SH-SY5Y (cell line): Measurements from ENCODE around the gene CFAP299.

Experiments
- GATA2 ChIP-seq: IDR thresholded peaks from 2 replicates; pipeline ENCODE4 v1.6.1; 2011; ENCODE audit warnings: mild to moderate bottlenecking, low read depth, low read length
- GATA3 ChIP-seq: IDR thresholded peaks from 2 replicates; pipeline ENCODE4 v1.6.1; 2011; ENCODE audit warnings: low read depth, mild to moderate bottlenecking, low read length, moderate library complexity

DNA sequence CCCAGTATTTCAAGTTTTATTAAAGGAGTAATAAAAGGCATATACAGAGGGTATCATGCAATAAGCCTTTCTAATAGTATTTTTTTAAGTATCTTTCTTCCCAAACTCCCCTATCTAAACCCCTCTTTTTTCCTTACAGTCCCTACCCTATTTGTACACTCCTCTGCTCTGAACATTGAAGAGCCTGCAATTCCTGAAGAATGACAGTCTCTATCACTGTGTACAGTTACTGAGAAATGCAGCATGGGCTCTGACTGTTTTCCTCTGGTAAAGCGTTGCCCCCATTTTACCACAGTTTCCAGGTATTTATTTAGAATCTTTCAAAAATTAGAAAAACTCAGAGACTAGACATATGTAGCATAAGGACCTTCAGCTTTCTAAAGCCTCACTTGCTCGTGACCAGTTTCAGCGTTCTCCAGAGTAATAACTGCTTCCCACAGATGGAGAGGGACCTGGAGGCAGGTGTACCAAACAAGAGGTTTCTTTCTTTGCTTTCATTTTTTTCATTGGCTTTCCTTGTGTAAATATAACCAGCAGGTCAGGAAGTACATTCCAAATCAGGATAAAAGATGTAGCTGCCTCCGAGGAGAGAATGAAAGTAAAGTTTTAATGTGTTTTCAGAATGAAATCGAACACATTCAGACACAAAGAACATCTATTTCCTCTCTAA is 230.8 kb downstream of the CFAP299 start:
- TF ChIP-seq GATA3 (no peak), GATA2 (no peak)
